PFSK-1 (cell line): ENCODE measurements around the gene HSDL2.

Experiments used
- POLR2AphosphoS5 ChIP-seq: IDR thresholded peaks from 2 replicates; pipeline ENCODE4 v1.6.1; 2012; ENCODE audit warnings: low read depth, mild to moderate bottlenecking, control low read depth, low read length, moderate library complexity
- TAF1 ChIP-seq: IDR thresholded peaks from 2 replicates; pipeline ENCODE4 v1.6.1; 2012; ENCODE audit warnings: low read length, control low read depth, borderline replicate concordance; ENCODE audit not compliant: insufficient read depth
- TF ChIP-seq, protein P1 (sequence below), 2 experiments: IDR thresholded peaks; 2 replicates each; pipeline versions ENCODE4 v1.6.1 to v1.8.0; 2011 to 2012; ENCODE audit warnings: low read depth in 2 of 2, low read length in 2 of 2, control low read depth in 1 of 2, inconsistent platforms in 1 of 2, mild to moderate bottlenecking in 1 of 2, moderate library complexity in 1 of 2; ENCODE audit not compliant: insufficient read depth in 1 of 2

DNA sequence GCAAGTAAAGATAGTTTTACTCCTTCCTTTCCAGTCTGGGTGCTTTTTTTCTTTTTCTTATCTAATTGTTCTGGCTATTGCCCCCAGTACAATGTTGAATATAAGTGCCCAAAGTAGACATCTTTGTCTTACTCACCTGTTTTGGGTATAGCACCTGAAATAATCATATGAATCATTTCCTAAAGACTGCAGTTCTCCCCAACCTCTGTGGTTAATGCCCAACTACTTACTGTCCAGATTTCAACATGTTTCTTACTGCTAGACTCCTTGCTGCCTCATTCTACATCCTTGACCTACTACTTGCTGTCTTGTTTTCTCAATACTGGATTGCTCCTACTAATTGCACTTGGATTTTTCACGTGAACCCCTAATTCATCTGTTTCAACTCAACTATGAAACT, 8.8 kb upstream of the HSDL2 start:
- TF ChIP-seq, protein P1, sequence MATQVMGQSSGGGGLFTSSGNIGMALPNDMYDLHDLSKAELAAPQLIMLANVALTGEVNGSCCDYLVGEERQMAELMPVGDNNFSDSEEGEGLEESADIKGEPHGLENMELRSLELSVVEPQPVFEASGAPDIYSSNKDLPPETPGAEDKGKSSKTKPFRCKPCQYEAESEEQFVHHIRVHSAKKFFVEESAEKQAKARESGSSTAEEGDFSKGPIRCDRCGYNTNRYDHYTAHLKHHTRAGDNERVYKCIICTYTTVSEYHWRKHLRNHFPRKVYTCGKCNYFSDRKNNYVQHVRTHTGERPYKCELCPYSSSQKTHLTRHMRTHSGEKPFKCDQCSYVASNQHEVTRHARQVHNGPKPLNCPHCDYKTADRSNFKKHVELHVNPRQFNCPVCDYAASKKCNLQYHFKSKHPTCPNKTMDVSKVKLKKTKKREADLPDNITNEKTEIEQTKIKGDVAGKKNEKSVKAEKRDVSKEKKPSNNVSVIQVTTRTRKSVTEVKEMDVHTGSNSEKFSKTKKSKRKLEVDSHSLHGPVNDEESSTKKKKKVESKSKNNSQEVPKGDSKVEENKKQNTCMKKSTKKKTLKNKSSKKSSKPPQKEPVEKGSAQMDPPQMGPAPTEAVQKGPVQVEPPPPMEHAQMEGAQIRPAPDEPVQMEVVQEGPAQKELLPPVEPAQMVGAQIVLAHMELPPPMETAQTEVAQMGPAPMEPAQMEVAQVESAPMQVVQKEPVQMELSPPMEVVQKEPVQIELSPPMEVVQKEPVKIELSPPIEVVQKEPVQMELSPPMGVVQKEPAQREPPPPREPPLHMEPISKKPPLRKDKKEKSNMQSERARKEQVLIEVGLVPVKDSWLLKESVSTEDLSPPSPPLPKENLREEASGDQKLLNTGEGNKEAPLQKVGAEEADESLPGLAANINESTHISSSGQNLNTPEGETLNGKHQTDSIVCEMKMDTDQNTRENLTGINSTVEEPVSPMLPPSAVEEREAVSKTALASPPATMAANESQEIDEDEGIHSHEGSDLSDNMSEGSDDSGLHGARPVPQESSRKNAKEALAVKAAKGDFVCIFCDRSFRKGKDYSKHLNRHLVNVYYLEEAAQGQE (IDR thresholded peaks at IDR 0.05; ENCODE audit: insufficient read depth in 1 of 2, low read depth in 2 of 2, low read length in 2 of 2): no peak
- no peak for TF ChIP-seq POLR2AphosphoS5
- no peak for TF ChIP-seq TAF1
